Measurements from ENCODE around the gene PTPN11. TPM values are rescaled to one million over a fixed set of nuclear protein-coding genes. Genes with fewer than 3 reads are reported as not detected.

PTPN11 gene
- total and polyA plus RNA-seq, 2 experiments from 2014 or later: 87.0 to 94.7 TPM

- Mint-ChIP-seq H3K36me3 (ENCODE audit: low read depth) (peaks cover 68% of the 10 kb centered on the region), H3K4me3 (no peak overlapping the region), H3K9me3 (no peaks in the 10 kb centered on the region), H3K27ac (no peak overlapping the region), H3K4me1 (no peaks in the 10 kb centered on the region), H3K27me3 (ENCODE audit: insufficient read depth, low read depth, poor library complexity) (no peaks in the 10 kb centered on the region)
- H3K36me3 ChIP-seq (ENCODE audit: insufficient read depth): peaks cover 26% of the 10 kb centered on the region
- no peak overlapping the region for H2AFZ ChIP-seq
- ATAC-seq (no peak), DNase-seq (ENCODE audit: low spot score) (no peak)
- no peak overlapping the region for H3K4me3 ChIP-seq
- no peaks in the 10 kb centered on the region for H3K4me1 ChIP-seq (ENCODE audit: insufficient read depth)
- H3K27me3 ChIP-seq (ENCODE audit: insufficient read depth): no peaks in the 10 kb centered on the region
- H4K20me1 ChIP-seq (replicated peaks; ENCODE audit: insufficient read depth): peaks cover 12% of the 10 kb centered on the region; the same call in 1 of the 2 replicates
- H3F3A ChIP-seq (replicated peaks; ENCODE audit: low read depth): no peaks in the 10 kb centered on the region
- H3K27ac ChIP-seq (ENCODE audit: low read depth): no peak overlapping the region; the same call in 1 of the 2 replicates
- TF ChIP-seq STAT1 (IDR thresholded peaks at IDR 0.05; ENCODE audit: unreplicated experiment): no peak
- no peak for TF ChIP-seq CREB1 (CRISPR knock-in tag; IDR thresholded peaks at IDR 0.05; ENCODE audit: low read depth)
- no peak for TF ChIP-seq EZH2phosphoT487 (IDR thresholded peaks at IDR 0.05; ENCODE audit: unreplicated experiment)
- no peak for TF ChIP-seq POLR2AphosphoS5 (IDR thresholded peaks at IDR 0.05; ENCODE audit: low read depth)
- TF ChIP-seq ETS1 (IDR thresholded peaks at IDR 0.05): no peak
- no peak for TF ChIP-seq CTCF (conservative IDR thresholded peaks at IDR 0.05; ENCODE audit: low read depth in 2 of 2)
- TF ChIP-seq NANOG (IDR thresholded peaks at IDR 0.05; ENCODE audit: borderline replicate concordance): no peak
- TF ChIP-seq ZNF331 (CRISPR knock-in tag; IDR thresholded peaks at IDR 0.05; ENCODE audit: low read depth): no peak
- no peak for TF ChIP-seq REST (IDR thresholded peaks at IDR 0.05; ENCODE audit: unreplicated experiment)
- TF ChIP-seq EZH2 (IDR thresholded peaks at IDR 0.05; ENCODE audit: low read depth, unreplicated experiment): no peak
- TF ChIP-seq ZNF114 (CRISPR knock-in tag; IDR thresholded peaks at IDR 0.05): no peak
- H3K9me2 ChIP-seq (ENCODE audit: insufficient read depth): no peaks in the 10 kb centered on the region
- H3K4me2 ChIP-seq: no peak overlapping the region
- no peaks in the 10 kb centered on the region for H3K79me2 ChIP-seq (replicated peaks; ENCODE audit: insufficient read depth)
These were observed 62.2 kb downstream of the PTPN11 start for GRCh38 chr12:112480931-112481330.
